T-helper 9 cell (primary cell): ENCODE results near the gene P2RY4.
"Not testable (repeated sequence)": the region's sequence is repeated elsewhere in the genome, so short reads cannot be mapped to it uniquely, and the experiment has no call there.

Experiments
- DNase-seq: peaks from one replicate; pipeline ENCODE4 v3.0.0-alpha.2; 2020
- total RNA-seq, 2 donors: gene quantifications; one replicate each; lab custom pipeline; 2026; lab: John Stamatoyannopoulos, UW

Gene P2RY4
- 0.24 to 0.28 reads per million in 2 donors for total RNA-seq

DNA sequence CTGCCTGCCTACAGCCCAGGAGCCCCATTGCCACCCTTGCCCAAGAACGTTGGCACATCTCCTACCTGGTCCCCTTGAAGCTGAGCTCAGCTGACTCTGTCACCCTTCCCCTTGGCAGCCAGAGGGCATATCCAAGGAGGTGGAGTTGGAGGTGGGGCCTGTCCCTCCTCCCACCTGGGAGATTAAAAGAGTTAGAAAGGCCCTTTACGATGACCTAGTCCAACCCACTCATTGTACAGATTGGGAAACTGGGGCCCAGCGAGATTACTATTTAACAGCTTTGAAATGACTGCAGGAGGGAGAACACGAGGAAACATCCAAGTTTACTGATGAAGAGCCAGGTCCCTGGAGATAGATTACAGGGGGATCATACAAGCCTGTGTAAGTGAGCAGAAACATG lies at the start of gene P2RY4:
P2RY4 (minus strand) TSS at position 101 of the 400 bp plus-strand sequence. CDS start 580 bp downstream, outside the sequence.
- DNase-seq, result no peak

DNA sequence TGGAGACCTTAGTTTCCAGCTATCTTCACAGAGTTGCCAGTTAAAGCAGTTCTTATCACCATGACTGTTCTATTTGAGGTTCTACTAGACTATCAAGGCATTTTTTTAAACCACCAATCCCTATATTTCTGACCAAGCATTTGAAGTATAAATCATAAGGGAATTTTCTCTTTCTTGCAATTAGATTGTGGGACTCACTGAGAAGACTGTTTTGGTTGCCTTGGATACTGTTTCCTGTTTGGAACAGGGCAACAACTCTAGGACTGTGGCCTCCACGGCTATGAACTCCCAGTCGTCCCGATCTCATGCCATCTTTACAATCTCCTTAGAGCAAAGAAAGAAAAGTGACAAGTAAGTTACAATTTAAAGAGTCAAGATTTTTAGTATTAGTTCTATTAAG lies 41.7 kb upstream of the P2RY4 start:
- DNase-seq, result no peak

GRCh38 chrX:70293621-70294020 lies 33.6 kb upstream of the P2RY4 start:
- DNase-seq, result no peak

DNA sequence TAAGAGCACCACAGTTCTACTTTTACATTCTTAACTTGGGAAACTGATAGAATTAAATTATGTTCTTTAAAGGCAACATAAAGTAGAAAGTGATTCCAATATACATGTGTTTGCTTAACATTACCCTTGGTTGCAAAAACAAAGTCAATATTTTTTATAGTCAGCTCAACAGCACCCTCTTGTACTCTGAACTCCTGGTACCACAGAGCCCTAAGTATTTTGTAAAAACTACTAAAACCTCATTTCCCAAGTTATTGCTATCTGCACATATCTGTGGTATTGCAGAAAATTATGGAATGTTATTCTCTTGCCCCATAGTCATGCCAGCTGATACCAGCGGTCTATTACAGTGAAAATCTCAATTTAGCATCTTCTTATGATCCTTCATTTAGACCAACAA lies 32.8 kb upstream of the P2RY4 start:
- DNase-seq, result no peak

- peak; percentile 52 for DNase-seq
Observed at GRCh38 chrX:70289793-70290770, 30.1 kb upstream of the P2RY4 start, which contains the start of the genes KIF4A and PDZD11. TSS of gene KIF4A (plus strand) at chrX:70290104. CDS start at chrX:70290459, 355 bp downstream. TSS of gene PDZD11 (minus strand) at chrX:70289927. CDS start at chrX:70289341, 586 bp downstream.

DNA sequence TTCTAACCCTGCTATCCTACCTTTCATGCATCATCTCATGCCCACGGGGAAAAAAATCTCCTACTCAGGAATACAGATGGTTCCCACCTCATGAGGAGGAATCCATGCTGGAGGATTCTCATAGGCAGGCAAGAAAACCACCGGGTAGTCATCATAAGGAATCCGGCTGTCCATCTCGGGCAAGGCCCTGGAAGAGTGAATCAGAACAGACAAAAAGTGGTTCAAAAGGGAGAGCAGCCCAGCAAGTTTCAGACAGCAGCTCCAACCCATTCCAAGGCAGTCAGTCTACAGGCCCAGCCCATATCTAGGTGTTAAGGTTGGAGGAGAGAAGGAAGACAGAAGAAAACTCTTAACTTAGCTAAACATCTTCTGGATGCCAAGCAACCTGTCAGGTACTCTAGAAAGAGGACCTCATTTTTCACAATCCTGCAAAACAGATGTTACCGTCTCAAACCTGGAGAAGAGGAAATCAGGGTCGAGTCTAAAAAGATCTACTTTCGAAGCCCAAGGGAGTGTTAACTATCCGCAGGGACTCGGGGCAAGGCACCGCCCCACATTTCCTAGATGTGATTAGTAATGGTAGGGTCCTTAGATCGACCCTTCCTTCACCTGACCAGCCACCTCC lies 29.3 kb upstream of the P2RY4 start:
- DNase-seq, result no peak

- no peak for DNase-seq
Observed at GRCh38 chrX:70281951-70282350, 21.9 kb upstream of the P2RY4 start, which contains the start of gene RAB41. TSS of gene RAB41 (plus strand) at chrX:70282172. CDS start at chrX:70282218, 46 bp downstream.

DNA sequence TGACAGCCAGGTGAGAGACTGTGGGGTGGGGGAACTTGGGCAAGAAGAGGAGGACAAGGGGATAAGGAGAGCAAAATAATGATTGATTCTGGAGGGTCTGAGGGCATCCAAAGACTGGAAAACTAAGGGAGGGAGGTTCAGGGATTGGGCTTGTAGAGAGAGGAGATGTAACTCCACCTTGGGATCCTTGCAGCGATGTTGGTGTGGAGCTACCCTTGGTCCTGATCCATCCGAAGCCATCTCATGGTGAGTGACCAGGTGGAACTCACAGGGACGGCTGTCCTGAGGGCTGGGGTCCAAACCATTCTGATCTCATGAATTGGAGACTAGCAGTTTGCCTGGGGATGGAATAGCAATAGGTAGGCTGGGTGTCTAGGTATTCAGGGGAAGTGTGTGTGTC lies 20.6 kb upstream of the P2RY4 start:
- DNase-seq, result no peak

GRCh38 chrX:70279081-70279480 lies 19.1 kb upstream of the P2RY4 start:
- no peak for DNase-seq

- DNase-seq, result not testable (repeated sequence)
Observed at GRCh38 chrX:70274029-70274428, 14.0 kb upstream of the P2RY4 start.

DNA sequence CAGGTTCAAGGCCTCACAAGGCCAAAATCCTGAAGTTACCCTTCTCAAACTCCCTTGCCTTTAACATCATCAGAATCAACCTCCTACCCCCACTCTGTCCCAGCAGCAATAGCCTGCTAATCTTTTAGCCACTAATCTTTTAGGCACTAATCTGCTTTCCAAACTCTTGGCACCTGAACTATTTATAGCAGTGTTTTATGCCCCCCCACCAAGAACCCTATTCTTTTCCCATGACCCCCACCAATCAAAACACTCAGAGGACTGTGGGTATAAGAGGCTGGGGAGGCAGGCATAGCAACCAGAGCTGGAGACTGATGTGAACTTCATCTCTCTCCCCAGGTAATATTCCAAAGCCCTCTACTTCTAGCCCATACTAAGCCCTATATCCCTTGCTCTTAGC lies 8.0 kb upstream of the P2RY4 start, which contains the start of gene ARR3:
ARR3 (plus strand) TSS at position 301 of the 400 bp plus-strand sequence. CDS start 1,052 bp downstream, outside the sequence.
- no peak for DNase-seq

- no peak for DNase-seq
Observed at GRCh38 chrX:70264784-70265183, 4.8 kb upstream of the P2RY4 start.

- DNase-seq, result no peak
Observed at GRCh38 chrX:70262952-70263567, 3.1 kb upstream of the P2RY4 start.

DNA sequence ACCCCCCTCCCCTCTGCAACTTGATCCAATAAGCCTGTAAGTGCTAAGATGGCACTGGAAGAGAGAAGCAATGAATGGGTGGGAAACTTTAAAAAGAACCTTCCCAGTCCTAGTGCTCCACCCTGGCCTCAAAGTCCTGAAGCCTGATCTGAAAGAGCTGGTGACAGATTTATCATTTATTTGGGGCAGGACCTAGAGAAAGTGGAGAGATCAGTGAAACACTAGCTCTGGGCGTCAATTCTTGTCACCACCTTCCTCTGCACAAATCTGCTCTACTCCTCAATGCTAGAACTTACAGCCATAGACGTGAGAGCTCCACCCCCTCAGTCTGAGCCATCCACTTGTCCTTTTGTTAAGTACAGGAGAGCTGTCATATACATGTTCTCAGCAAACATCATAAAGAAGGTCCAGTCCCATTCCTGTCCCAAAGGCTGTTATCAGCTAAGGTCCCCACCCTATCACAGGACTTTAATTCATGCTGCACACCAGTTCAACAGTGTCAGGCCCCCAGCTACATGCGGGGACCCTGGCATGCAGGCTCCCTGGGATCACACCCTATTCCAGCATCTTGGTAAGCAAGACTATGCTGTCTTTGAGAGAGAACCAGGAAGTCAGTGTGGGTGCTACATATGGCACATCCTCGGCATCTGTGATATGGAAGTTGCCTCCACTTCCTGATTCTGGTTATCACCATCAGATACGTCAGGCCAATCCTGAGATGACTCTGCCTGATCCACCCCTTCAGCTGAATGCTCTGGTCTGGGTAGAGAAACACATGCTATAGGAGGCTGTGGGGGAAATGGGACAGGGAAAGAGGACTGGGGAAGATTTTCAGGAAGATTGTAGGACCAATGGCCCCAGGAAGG lies 2.3 kb downstream of the P2RY4 start:
- DNase-seq, result no peak

DNA sequence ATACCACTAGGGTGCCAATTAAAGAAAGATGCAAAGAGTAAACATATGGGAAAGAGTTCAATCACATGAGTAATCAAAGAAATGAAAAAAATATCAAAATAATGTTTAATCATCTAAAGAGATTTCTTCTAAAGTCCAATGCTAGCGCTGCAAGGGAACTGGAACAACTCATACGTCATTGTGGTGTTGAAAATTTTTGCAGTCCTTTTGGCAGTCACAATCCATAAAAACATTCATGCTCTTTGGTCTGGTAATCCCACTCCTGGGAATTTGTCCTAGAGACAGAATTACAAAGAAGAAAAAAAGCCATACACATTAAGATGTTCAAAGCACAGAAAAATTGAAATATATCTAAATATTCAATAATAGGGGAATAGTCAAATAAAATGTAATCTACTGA lies 4.6 kb downstream of the P2RY4 start:
- DNase-seq, result no peak

GRCh38 chrX:70254909-70255308 lies 5.1 kb downstream of the P2RY4 start:
- no peak for DNase-seq

DNA sequence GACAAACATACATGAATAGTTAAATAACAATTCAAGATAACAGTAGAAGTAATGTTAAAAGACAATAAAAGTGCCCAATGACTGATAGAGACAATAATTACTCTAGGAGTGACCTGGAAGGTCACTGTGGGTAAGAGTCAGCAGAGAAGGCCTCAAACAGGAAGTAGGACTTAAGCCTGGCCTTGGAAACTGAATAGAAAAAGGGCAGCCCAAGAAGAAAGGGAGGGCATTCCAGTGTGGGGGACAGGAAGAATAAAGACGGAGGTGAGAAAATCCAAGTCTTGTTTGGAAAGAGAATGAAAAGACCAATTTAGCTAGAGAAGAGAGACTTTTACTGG lies 6.0 kb downstream of the P2RY4 start:
- no peak for DNase-seq

- DNase-seq, result no peak
Observed at GRCh38 chrX:70253377-70254062, 6.5 kb downstream of the P2RY4 start.

- DNase-seq, result no peak
Observed at GRCh38 chrX:70252491-70252890, 7.5 kb downstream of the P2RY4 start.

DNA sequence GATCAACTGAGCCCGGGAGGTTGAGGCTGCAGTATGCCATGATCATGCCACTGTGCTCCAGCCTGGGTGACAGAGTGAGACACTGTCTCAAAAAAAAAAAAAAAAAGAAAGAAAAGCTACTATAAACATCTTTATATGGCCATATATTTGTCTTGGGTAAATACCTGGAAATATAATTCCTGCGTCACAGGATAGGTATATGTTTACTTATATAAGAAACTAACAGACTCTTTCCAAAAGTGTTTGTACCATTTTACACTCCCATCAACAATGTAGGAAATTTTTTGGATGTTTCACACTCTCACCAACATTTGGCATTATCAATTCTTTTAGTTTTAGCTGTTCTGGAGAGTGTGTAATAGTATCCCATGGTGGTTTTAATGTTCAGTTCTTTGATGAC lies 12.8 kb downstream of the P2RY4 start:
- no peak for DNase-seq

GRCh38 chrX:70244881-70245280 lies 15.1 kb downstream of the P2RY4 start:
- DNase-seq, result no peak
